HG02852 (cell line): ENCODE results near the gene ADCY9.

Experiments
- ATAC-seq: cut with Tn5 transposase; IDR thresholded peaks from one replicate; pipeline ENCODE4 v1.9.1; 2021; ENCODE audit warnings: mild to moderate bottlenecking, moderate library complexity; ENCODE audit not compliant: unreplicated experiment

The ADCY9 gene

DNA sequence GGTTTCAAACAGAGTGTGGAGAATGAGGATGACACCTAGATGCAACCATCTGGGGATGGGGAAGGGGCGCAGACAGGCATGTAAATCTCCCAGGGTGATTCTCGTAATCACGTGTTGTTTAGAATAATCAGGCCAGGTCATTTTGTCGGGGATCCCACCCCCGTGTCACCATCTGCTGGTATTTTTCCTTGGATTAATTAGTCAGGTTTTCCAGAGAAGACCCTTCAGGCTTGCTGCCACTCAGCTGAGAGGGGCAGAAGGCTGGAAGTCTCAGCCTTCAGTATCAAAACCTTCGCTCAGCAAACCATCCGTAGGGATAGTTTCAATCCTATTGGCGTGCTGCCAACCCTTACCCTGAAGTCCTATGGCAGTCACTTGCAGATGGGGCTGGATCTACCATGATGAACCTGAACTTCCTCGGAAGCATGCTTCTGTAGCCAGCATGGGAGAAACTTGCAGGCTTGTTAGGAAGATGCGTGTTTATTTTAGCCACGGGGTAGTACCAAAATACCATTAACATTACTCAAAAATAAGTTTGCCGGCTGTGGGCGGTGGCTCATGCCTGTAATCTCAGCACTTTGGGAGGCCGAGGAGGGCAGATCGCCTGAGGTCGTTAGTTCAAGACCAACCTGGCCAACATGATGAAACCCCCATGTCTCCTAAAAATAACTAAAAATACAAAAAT, 7.5 kb upstream of the ADCY9 start:
- ATAC-seq: no peak

DNA sequence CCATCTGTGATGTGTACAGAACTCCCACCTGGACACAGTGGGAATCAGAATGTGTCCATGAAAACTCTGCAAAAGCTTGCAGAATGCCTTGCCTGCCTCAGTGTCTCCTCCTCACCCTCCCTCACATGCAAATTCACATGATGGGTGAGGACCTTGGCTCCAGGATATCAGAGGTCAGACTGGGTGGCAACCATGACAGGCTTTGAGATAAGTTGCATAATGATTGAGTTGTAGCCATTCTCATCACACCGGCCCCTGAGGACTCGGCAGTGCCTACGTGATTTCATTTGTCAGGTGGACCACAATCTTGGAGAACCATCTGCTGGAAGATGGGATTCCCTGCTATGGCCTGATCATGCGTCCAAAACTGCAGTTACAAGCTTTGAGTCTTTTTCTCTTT, 3.9 kb upstream of the ADCY9 start:
- ATAC-seq: no peak

- ATAC-seq: no peak
Measured at GRCh38 chr16:4117250-4117578, 972 bp upstream of the ADCY9 start.

- ATAC-seq: no peak
Measured at GRCh38 chr16:4115949-4116318, 308 bp downstream of the ADCY9 start.

GRCh38 chr16:4115209-4115948, 863 bp downstream of the ADCY9 start:
- peak; percentile 28 for ATAC-seq

DNA sequence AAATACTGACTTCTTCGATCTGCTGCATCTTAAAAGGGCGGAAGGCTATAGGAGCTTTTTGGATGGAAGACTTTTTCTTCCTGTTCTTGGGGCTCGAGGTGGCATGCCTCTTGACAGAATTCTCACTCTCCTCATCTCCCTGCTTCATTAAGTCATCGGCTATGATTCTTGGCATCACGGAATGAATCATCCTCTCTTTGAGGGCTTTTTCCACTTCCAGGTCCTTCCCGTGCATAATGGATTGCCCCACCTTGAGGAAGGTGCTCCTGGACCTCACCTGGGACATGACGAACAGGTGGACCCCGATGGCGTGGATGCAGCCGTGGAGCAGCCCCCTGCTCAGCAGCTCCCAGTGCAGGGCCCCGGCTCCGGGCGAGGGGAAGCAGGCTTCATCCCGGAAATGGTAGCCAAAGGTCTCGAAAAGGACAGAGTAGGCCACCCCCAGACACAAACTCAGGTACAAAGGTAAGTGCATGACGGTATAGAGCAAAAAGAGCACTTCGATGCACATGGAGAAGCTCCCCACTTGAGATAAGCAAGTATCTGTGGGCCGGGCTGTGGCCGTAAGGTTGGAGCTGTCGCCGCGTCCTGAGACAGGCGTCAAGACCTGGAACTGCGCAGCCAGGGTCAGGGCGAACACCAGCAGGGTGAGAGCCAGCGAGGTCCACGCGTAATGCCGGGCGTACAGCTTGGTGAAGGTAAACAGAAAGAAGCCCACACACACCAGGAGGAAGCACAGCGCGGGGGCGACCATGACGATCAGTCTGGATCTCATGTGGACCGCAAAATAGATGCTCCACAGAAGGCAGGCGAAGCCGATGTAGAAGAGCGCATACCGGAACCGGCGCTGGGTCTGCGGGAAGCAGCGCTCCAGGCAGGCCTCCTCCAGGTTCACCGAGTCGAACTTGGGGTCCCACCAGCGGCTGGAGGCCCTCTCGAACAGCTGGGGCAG, 1.7 kb downstream of the ADCY9 start:
- no peak for ATAC-seq

DNA sequence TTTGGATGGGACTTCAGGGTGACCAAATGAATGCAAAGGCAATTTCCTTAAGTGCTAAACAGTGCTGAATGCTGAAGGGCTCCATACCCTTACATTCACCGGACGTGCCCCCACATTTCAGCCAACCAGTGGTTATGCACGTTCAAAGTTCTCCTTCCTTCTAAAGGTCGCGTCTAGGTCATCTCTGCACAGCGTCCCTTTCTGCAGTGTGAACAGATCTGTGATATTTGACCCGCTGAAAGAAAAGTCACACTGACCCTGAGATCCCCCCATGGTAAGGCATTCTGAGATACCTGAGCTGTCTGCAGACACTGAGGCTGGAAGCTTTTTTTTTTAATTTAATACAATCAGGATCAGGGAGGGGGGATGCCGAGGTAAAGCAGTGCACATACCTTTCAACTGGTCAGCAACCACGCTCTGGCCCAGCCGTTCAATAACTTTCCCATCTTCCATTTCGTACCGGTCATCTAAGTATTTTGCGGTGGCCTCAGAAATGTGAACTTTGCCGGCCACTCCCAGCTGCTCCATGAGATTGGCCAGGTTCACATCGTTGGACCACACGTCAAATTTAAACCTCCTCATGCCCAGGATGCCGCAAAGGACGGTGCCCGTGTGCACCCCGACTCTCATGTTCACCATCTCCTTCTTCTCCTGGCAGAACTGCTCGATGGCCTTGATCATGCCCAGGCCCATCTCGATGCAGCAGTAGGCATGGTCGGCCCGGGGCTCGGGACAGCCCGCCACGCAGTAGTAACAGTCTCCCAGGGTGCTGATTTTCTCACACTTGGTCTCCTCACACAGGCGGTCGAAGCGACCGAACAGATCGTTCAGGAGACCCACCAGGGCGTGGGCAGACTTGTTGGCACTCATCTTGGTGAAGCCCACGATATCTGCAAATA, 2.6 kb downstream of the ADCY9 start:
- ATAC-seq: no peak

DNA sequence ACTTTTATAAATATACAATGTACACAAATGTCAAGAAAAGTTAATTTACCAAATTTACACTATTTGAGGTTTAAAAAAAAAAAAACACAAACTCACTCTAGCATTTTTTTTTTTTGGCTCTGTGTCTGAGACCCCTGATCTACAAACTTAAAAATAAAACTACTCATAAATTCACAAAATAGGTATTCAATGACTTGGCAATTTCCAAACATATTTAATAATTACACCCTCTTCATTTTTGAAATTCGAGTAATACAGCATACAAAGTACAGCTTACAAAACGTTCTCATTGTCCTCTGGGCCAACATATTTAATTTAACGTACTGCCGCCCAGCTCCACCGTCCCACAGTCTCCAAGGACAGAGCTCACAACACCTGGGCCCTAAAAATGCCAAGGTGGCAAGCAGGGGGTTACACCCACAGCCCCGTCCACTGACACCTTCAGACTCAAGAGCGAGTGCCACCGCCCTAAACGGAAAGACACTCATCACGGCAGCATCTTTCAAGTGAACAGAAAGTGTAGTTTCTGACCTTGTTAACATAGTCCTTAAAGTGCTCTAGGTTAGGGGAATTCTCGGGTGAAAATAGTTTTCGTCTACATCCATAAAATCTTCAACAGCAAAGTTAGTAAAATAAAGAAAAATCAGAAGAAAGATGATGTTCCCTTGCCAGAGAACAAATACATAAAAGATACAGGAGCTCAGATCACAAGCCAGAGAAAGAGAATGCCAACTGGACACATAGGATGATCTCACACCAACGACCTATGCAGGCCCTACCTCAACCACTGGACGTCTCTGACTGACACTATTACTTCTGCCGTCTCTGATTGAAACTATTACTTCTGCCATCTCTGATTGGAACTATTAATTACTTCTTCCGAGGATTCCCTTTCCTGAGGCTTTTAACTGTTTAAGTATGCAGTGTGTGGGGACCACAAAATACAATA, 4.2 kb downstream of the ADCY9 start:
- ATAC-seq: no peak

DNA sequence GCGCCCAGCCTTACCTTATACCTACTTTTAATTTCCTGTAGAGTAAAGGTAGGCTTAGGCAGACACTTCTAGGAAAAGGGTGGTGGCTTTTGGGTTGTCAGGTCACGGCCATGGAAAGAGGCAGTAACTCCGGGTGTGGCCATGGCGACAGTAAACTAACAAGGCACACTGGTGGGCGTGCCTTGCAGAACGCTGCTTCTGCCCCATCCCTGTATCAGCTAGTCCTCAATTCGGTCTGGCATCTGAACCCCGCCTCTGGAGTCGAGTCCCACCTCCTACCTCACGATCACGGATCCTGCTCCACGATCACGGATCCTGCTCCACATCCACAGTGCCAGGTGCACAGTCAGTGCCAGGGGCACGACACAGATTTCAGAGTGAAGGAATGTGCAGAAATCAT, 5.6 kb downstream of the ADCY9 start:
- no peak for ATAC-seq

- ATAC-seq: no peak
Measured at GRCh38 chr16:4110065-4110464, 6.2 kb downstream of the ADCY9 start.

DNA sequence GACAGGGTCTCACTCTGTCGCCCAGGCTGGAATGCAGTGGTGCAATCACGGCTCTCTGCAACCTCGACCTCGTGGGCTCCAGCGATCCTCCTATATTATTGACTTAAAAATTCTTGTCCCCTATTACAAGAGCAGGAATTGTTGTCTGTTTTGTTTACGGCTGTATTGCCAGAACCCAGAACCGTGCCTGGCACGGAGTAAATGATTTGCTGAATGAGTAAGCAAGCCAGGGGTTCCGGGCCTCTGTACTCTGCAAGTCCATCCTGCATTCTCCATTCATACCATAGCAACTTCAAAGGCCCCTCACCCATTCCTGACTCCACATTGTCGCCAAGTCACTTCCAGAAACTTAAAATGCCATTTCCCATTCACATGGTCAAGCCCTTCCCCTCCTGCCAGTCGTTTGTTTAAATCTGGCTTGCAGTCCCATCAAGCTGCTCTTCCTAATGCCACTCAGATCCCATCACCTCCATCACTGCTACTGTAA, 6.9 kb downstream of the ADCY9 start:
- no peak for ATAC-seq

DNA sequence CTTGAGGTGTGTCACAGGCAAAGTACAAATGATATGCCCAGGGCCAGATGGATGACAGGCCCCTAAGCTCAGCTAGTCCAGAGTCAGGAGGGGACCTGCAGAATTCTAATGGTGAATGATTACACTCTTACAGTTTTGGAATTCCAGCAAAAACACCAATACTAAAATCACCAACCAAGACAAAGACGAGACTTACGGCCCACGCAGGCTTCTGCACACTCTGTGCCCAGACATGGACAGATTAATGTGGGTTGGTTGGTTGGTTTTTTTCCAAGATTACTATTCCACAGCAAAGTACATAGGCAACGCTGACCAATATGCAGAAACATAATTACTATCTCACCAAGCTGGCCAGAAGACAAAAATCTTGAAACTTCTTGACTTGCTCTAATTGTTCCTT, 9.7 kb downstream of the ADCY9 start:
- no peak for ATAC-seq

DNA sequence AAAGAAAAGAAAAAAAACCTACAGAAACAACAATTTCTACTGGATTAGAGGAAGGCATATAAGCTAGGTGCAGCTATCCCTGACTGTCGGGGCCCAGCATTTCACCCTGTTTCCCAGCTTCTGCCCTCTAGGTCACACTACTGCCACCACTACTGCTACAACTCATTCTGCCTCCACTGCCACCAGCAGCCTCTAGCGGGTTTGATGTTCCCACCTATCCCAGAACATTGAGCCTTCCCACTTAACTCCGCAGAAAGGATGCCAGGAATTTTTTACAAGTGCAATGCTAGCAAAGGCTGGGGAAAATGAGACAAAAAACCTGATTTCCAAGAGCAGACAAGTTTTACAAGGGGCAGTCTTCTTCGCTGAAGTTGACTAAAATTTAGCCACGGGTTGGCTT, 10.4 kb downstream of the ADCY9 start:
- no peak for ATAC-seq

DNA sequence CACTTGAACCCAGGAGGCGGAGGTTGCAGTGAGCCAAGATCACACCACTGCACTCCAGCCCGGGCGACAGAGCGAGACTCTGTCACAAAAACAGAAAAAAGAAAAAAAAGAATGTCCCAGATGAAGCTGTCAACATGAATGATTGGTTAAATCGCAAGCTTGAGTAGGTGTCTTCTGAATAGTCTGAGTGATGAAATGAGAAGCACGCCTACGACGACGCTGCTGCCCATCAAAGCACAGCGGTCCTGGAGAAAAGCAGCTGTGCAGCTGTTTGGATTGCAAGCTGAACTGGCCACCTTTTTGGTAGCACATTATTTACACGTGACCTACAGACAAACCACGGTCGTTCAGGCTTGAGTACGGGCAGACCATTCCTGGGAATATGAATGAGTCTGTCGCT, 12.5 kb downstream of the ADCY9 start:
- no peak for ATAC-seq

- no peak for ATAC-seq
Measured at GRCh38 chr16:4101421-4102219, 14.6 kb downstream of the ADCY9 start.

DNA sequence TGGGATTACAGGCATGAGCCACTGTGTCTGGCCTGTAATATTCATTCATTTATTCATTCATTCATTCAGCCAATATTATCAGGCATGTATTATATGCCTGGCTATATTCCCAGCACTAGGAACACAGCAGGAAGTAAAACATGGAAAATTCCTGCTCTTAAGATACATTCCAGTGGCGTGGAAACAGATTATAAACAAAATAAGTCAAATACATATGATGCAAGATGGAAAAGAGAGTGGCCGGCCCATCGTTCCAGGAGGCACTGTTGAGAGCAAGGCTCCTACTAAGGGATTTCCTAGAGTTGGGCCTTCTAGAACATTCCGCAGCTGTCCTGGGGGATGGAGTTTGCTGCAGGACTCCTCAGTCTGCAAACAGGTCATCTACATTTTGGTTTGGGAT, 17.7 kb downstream of the ADCY9 start:
- ATAC-seq: no peak

DNA sequence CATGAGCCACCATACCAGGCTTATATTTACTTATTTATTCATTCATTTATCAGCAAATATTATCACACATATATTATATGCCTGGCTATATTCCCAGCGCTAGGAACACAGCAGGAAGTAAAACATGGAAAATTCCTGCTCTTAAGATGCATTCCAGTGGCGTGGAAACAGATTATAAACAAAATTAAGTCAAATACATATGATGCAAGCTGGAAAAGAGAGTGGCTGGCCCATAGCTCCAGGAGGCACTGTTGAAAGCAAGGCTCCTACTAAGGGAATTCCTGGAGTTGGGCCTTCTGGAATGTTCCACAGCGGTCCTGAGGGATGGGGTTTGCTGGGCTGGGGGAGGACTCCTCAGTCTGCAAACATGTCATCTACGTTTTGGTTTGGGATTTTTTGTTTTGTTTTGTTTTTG, 18.4 kb downstream of the ADCY9 start:
- ATAC-seq: no peak

- no peak for ATAC-seq
Measured at GRCh38 chr16:4096509-4096908, 19.7 kb downstream of the ADCY9 start.
